Panc1 (cell line): ENCODE data around the gene VWA5B2. TPM values are rescaled to one million over a fixed set of nuclear protein-coding genes. Genes with fewer than 3 reads are reported as not detected.

ENCODE experiments used
- ATAC-seq: fragments of 200-7000 bp; cut with Tn5 transposase; 2 replicates; pipeline ENCODE4 v1.9.1; 2020; ENCODE audit warnings: mild to moderate bottlenecking, moderate library complexity
- Bru-seq: library from RNA; stranded (reverse); fragments of 400-500 nt; gene quantifications from one replicate; lab custom pipeline; 2021; lab: Mats Ljungman, UMichigan
- BruChase-seq, 2 experiments: library from RNA; stranded (reverse); fragments of 400-500 nt; gene quantifications; one replicate each; lab custom pipeline; 2021; lab: Mats Ljungman, UMichigan
- BruUV-seq: library from RNA; stranded (reverse); fragments of 400-500 nt; replicated peaks from 2 replicates; lab custom pipeline; 2021; lab: Mats Ljungman, UMichigan
- CTCF ChIA-PET: fragments of 300-600 bp; sonication (Branson Sonifier 250); formaldehyde crosslinking; loops from one replicate; lab custom pipeline; 2022; ENCODE audit warnings: antibody characterized with exemption; lab: Charles Lee
- POLR2A ChIA-PET: fragments of 300-600 bp; sonication (Branson Sonifier 250); formaldehyde crosslinking; loops from one replicate; lab custom pipeline; 2022; ENCODE audit warnings: antibody characterized with exemption; lab: Charles Lee
- DNase-seq: peaks from one replicate; pipeline ENCODE4 v3.0.0-alpha.2; 2010; ENCODE audit warnings: low read depth, low spot score
- H3K27ac ChIP-seq: 2 replicates; pipeline ENCODE4 v1.5.1; 2011; ENCODE audit warnings: mild to moderate bottlenecking, low read length, inconsistent platforms
- H3K27me3 ChIP-seq: fragments of 200-500 bp; sonication (Bioruptor generic); 2 replicates; pipeline ENCODE4 v1.6.0; 2014; ENCODE audit warnings: low read length, inconsistent platforms; ENCODE audit not compliant: control insufficient read depth, insufficient read depth
- H3K36me3 ChIP-seq: fragments of 200-500 bp; sonication (Bioruptor generic); 2 replicates; pipeline ENCODE4 v1.5.1; 2014; ENCODE audit warnings: inconsistent platforms, mild to moderate bottlenecking, low read length, moderate library complexity; ENCODE audit not compliant: control insufficient read depth, insufficient read depth
- H3K4me1 ChIP-seq: 2 replicates; pipeline ENCODE4 v1.5.1; 2011; ENCODE audit warnings: inconsistent platforms, mild to moderate bottlenecking, low read length, moderate library complexity; ENCODE audit not compliant: control insufficient read depth, insufficient read depth
- H3K4me3 ChIP-seq, 2 experiments: 2 replicates each; pipeline ENCODE4 v1.5.1; 2011 to 2012; ENCODE audit warnings: low read depth in 2 of 2, low read length in 2 of 2, mild to moderate bottlenecking in 2 of 2, inconsistent platforms in 1 of 2, moderate library complexity in 1 of 2
- H3K9me3 ChIP-seq: fragments of 200-500 bp; sonication (Bioruptor generic); 2 replicates; pipeline ENCODE4 v1.5.1; 2014; ENCODE audit warnings: low read depth, mild to moderate bottlenecking, inconsistent platforms, low read length, moderate library complexity; ENCODE audit not compliant: control insufficient read depth, insufficient read depth
- POLR2AphosphoS5 ChIP-seq: IDR thresholded peaks from 2 replicates; pipeline ENCODE4 v1.6.1; 2012; ENCODE audit warnings: mild to moderate bottlenecking, low read depth, low read length, moderate library complexity
- SIN3A ChIP-seq: IDR thresholded peaks from 2 replicates; pipeline ENCODE4 v1.6.1; 2012; ENCODE audit warnings: low read depth, mild to moderate bottlenecking, low read length, moderate library complexity, borderline replicate concordance; ENCODE audit not compliant: insufficient read depth
- TCF7L2 ChIP-seq: IDR thresholded peaks from 2 replicates; pipeline ENCODE4 v1.6.1; 2011; ENCODE audit warnings: mild to moderate bottlenecking, low read depth, low read length, inconsistent platforms
- in situ Hi-C: cut with HindIII; loops from 2 replicates; pipeline ENCODE4 v1.10.0; 2016; ENCODE audit warnings: low sequenced_read_pairs, low pct_unique_long_range_greater_than_20kb
- intact Hi-C: fragments of 100-400 bp; cut with micrococcal nuclease; formaldehyde crosslinking; loops from one replicate; pipeline ENCODE4 v1.10.0; 2022; ENCODE audit not compliant: unreplicated experiment
- long read RNA-seq: library from polyadenylated mRNA; unstranded; transcript quantifications from one replicate; pipeline ENCODE4 v2.0.0, GENCODE V29; 2021; ENCODE audit not compliant: unreplicated experiment
- polyA plus RNA-seq: library from polyadenylated mRNA; unstranded; fragments of >200 nt; gene quantifications from one replicate; pipeline ENCODE4 v1.2.1, GENCODE V29; 2012; ENCODE audit warnings: missing spikeins; ENCODE audit not compliant: insufficient read length
- total RNA-seq: library from RNA; stranded (reverse); gene quantifications from one replicate; pipeline ENCODE4 v1.2.1, GENCODE V29; 2021; ENCODE audit not compliant: unreplicated experiment
- TF ChIP-seq, protein P1 (sequence below): fragments of 450-650 bp; IDR thresholded peaks from 2 replicates; pipeline ENCODE4 v1.5.1; 2017; ENCODE audit warnings: mild to moderate bottlenecking
- TF ChIP-seq, protein P2 (sequence below), 2 experiments: IDR thresholded peaks; 2 replicates each; pipeline ENCODE4 v1.6.1; 2011 to 2012; ENCODE audit warnings: low read depth in 2 of 2, control low read depth in 1 of 2, low read length in 1 of 2, mild to moderate bottlenecking in 1 of 2, moderate library complexity in 1 of 2; ENCODE audit not compliant: insufficient read depth in 1 of 2

The VWA5B2 gene
- total RNA-seq (0.28 TPM), Bru-seq, nascent RNA (percentile 10 among the genes with signal in this experiment), BruChase-seq, experiment 1, labeled RNA remaining after a 2-hour chase (percentile 17 among the genes with signal in this experiment), BruChase-seq, experiment 2, labeled RNA remaining after a 6-hour chase (percentile 14 among the genes with signal in this experiment)
- polyA plus RNA-seq: 0.58 TPM
- long read RNA-seq: 0 reads

DNA sequence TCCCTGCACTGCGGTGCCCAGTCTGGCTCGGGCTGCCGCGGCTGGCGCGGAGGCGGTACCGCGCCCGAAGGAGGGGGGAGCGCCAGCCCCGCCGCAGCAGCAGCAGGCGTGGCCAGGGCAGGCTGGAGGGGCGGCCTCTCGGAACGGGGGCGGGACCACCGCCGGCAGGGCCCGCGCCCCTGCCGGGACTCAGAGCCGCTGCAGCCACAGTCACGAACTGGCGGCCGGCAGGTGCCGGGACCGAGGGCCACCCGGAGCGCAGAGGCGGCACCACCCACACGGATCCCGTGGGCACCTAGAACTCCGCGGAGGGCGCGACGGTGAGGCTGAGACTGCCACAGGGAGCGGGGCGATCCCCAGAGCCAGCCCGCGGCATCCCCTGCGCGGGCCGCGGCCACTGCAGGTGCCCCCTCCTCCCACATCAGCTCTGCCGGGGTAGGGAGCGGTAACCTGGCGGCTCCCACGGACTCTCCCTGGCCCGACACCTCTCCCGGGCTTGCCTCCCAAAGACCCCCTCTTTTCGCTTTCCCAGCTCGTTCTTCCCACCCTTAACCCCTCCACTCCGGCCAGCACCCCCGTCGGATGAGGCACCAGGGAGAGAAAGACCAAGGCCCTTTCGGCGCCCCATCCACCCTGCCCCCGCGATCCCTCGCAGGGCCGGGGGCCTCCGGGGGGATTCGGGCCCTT lies at the start of gene VWA5B2:
Gene VWA5B2 (plus strand): TSS at position 192 of the 687 bp plus-strand sequence. CDS start 944 bp downstream, outside the sequence.
- ChIA-PET CTCF (no interaction called here), POLR2A (interaction anchor here (0.6 kb wide), 2 partner anchors 21 to 46 kb away, joined by 3 to 5 read pairs; no protein-coding TSS in a partner anchor)
- Histone ChIP-seq H3K9me3 (no peaks in the 10 kb centered on the region), H3K4me1 (no peaks in the 10 kb centered on the region; the same call in 1 of the 2 replicates), H3K27me3 (peaks cover 14% of the 10 kb centered on the region; the same call in 1 of the 2 replicates), H3K27ac (no peak within 1 kb of the TSS), H3K36me3 (peaks cover 2% of the 10 kb centered on the region; the same call in 1 of the 2 replicates), H3K4me3 (peak within 1 kb of the TSS; percentile 41 to 60)
- TF ChIP-seq TCF7L2 (no peak), POLR2AphosphoS5 (no peak), SIN3A (no peak)
- TF ChIP-seq, protein P1, sequence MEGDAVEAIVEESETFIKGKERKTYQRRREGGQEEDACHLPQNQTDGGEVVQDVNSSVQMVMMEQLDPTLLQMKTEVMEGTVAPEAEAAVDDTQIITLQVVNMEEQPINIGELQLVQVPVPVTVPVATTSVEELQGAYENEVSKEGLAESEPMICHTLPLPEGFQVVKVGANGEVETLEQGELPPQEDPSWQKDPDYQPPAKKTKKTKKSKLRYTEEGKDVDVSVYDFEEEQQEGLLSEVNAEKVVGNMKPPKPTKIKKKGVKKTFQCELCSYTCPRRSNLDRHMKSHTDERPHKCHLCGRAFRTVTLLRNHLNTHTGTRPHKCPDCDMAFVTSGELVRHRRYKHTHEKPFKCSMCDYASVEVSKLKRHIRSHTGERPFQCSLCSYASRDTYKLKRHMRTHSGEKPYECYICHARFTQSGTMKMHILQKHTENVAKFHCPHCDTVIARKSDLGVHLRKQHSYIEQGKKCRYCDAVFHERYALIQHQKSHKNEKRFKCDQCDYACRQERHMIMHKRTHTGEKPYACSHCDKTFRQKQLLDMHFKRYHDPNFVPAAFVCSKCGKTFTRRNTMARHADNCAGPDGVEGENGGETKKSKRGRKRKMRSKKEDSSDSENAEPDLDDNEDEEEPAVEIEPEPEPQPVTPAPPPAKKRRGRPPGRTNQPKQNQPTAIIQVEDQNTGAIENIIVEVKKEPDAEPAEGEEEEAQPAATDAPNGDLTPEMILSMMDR: no peak; the same call in 1 of the 2 replicates
- TF ChIP-seq, protein P2, sequence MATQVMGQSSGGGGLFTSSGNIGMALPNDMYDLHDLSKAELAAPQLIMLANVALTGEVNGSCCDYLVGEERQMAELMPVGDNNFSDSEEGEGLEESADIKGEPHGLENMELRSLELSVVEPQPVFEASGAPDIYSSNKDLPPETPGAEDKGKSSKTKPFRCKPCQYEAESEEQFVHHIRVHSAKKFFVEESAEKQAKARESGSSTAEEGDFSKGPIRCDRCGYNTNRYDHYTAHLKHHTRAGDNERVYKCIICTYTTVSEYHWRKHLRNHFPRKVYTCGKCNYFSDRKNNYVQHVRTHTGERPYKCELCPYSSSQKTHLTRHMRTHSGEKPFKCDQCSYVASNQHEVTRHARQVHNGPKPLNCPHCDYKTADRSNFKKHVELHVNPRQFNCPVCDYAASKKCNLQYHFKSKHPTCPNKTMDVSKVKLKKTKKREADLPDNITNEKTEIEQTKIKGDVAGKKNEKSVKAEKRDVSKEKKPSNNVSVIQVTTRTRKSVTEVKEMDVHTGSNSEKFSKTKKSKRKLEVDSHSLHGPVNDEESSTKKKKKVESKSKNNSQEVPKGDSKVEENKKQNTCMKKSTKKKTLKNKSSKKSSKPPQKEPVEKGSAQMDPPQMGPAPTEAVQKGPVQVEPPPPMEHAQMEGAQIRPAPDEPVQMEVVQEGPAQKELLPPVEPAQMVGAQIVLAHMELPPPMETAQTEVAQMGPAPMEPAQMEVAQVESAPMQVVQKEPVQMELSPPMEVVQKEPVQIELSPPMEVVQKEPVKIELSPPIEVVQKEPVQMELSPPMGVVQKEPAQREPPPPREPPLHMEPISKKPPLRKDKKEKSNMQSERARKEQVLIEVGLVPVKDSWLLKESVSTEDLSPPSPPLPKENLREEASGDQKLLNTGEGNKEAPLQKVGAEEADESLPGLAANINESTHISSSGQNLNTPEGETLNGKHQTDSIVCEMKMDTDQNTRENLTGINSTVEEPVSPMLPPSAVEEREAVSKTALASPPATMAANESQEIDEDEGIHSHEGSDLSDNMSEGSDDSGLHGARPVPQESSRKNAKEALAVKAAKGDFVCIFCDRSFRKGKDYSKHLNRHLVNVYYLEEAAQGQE (IDR thresholded peaks at IDR 0.05; ENCODE audit: insufficient read depth in 1 of 2, low read depth in 2 of 2, low read length in 1 of 2): no peak
- in situ Hi-C loops (no loop called here), intact Hi-C loops (no loop called here)
- DNase-seq (no peak), ATAC-seq (peak; percentile 90)
- BruUV-seq: no TSS peak

DNA sequence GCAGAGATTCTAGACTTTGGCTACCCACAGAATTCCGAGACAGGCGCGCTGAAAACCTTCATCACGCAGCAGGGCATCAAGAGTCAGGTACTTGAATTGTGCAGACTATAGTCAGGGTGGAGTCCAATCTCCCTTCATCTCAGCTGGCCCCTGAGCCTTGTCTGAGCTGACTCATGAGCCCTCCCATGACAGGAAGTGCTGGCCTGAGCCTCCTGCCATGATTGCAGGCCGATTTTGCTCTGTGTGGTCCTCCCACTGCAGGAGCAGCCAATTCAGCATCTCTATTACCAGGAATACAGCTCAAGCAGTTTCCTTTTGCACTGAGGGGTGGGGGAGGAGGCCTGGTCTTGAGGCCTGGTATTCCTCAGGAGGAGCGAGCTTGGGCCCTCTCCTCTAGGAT lies 49.2 kb upstream of the VWA5B2 start:
- Histone ChIP-seq H3K27me3 (no peaks in the 10 kb centered on the region), H3K4me3 (no peak overlapping the region), H3K27ac (no peak overlapping the region), H3K36me3 (peaks cover 26% of the 10 kb centered on the region), H3K4me1 (peaks cover 19% of the 10 kb centered on the region), H3K9me3 (no peaks in the 10 kb centered on the region)
- ChIA-PET CTCF (no interaction called here), POLR2A (no interaction called here)
- in situ Hi-C loops (no loop called here), intact Hi-C loops (no loop called here)
- no peak for ATAC-seq
- no TSS peak for BruUV-seq
- TF ChIP-seq POLR2AphosphoS5 (no peak), SIN3A (no peak), TCF7L2 (no peak)
- TF ChIP-seq, protein P1: no peak
- TF ChIP-seq, protein P2 (IDR thresholded peaks at IDR 0.05; ENCODE audit: insufficient read depth in 1 of 2, low read depth in 2 of 2, low read length in 1 of 2): no peak
- no peak for DNase-seq
